CD4-positive, alpha-beta T cell (primary cell): ENCODE results near the gene POLRMT. TPM values are rescaled to one million over a fixed set of nuclear protein-coding genes. Genes with fewer than 3 reads are reported as not detected.

ENCODE experiments used
- ATAC-seq: fragments of 200-7000 bp; cut with Tn5 transposase; one replicate; pipeline ENCODE4 v1.10.0; 2022; ENCODE audit warnings: mild to moderate bottlenecking; ENCODE audit not compliant: poor library complexity
- CTCF ChIA-PET: fragments of 350-600 bp; sonication (Branson Sonifier 250); formaldehyde crosslinking; loops from one replicate; lab custom pipeline; 2021; ENCODE audit warnings: antibody characterized with exemption, inconsistent platforms; lab: Charles Lee
- POLR2A ChIA-PET: fragments of 350-600 bp; sonication (Branson Sonifier 250); formaldehyde crosslinking; loops from one replicate; lab custom pipeline; 2021; ENCODE audit warnings: antibody characterized with exemption, inconsistent platforms; lab: Charles Lee
- DNase-seq, 14 experiments: peaks; one replicate each; pipeline ENCODE4 v3.0.0-alpha.2; 2013 to 2020; ENCODE audit warnings: mixed read lengths in 2 of 14
- H3K27ac ChIP-seq, 2 donors: one replicate each; pipeline versions ENCODE4 v1.5.1 to v1.7.0; 2013; ENCODE audit warnings: low read length in 2 of 2, low read depth in 1 of 2, mild to moderate bottlenecking in 1 of 2
- H3K27me3 ChIP-seq, 2 experiments: 1 replicate in 1 of 2; 2 replicates in 1 of 2; pipeline versions ENCODE4 v1.6.1 to v1.7.0; 2013; ENCODE audit warnings: low read length in 2 of 2, control low read depth in 1 of 2, mild to moderate bottlenecking in 1 of 2, moderate library complexity in 1 of 2; ENCODE audit not compliant: insufficient read depth in 2 of 2, control insufficient read depth in 1 of 2
- H3K36me3 ChIP-seq: one replicate; pipeline ENCODE4 v1.6.1; 2013; ENCODE audit warnings: low read length, control low read depth; ENCODE audit not compliant: insufficient read depth
- H3K4me1 ChIP-seq: one replicate; pipeline ENCODE4 v1.6.1; 2013; ENCODE audit warnings: low read length, control low read depth; ENCODE audit not compliant: insufficient read depth
- H3K4me3 ChIP-seq: one replicate; pipeline ENCODE4 v1.5.1; 2013; ENCODE audit warnings: mild to moderate bottlenecking, low read length, moderate library complexity
- H3K9me3 ChIP-seq, 2 experiments: 1 replicate in 1 of 2; 2 replicates in 1 of 2; pipeline versions ENCODE4 v1.6.1 to v1.7.0; 2013; ENCODE audit warnings: low read length in 2 of 2, mild to moderate bottlenecking in 2 of 2, control low read depth in 1 of 2, moderate library complexity in 1 of 2; ENCODE audit not compliant: control insufficient read depth in 1 of 2, insufficient read depth in 1 of 2
- H3K27ac Mint-ChIP-seq: one replicate; pipeline ENCODE4 v1.8.0; 2020; ENCODE audit warnings: mixed read lengths
- H3K27me3 Mint-ChIP-seq: one replicate; pipeline ENCODE4 v1.8.0; 2021; ENCODE audit warnings: mixed read lengths
- H3K36me3 Mint-ChIP-seq: one replicate; pipeline ENCODE4 v1.8.0; 2021; ENCODE audit warnings: low read depth, mixed read lengths
- H3K4me1 Mint-ChIP-seq: one replicate; pipeline ENCODE4 v1.8.0; 2021; ENCODE audit warnings: low read depth, mixed read lengths
- H3K4me3 Mint-ChIP-seq: one replicate; pipeline ENCODE4 v1.8.0; 2020; ENCODE audit warnings: mild to moderate bottlenecking, mixed read lengths
- H3K9me3 Mint-ChIP-seq: one replicate; pipeline ENCODE4 v1.8.0; 2020; ENCODE audit warnings: mixed read lengths
- CTCF ChIP-seq: fragments of 200-600 bp; IDR thresholded peaks from one replicate; pipeline ENCODE4 v1.8.0; 2022; ENCODE audit warnings: antibody characterized with exemption, mild to moderate bottlenecking
- intact Hi-C, 2 experiments: fragments of 100-400 bp; cut with DNase I in 1 of 2; cut with micrococcal nuclease in 1 of 2; formaldehyde crosslinking; loops; one replicate each; pipeline versions ENCODE4 v1.15.1 to v1.9.0; 2023 to 2025; cut with DNase I, micrococcal nuclease
- total RNA-seq, 174 experiments: library from RNA in 2 of 174; stranded (reverse) in 2 of 174; gene quantifications; one replicate each; pipeline ENCODE4 v1.2.3 and lab custom pipeline; 2021 to 2026

Gene POLRMT
- total RNA-seq, 2 experiments from 2014 or later, result 54.4 to 56.2 TPM

GRCh38 chr19:584240-585001 is 48.9 kb downstream of the POLRMT start:
- H3K4me3 Mint-ChIP-seq, result no peak overlapping the region
- peaks cover 4% of the 10 kb centered on the region for H3K36me3 Mint-ChIP-seq
- intact Hi-C loops, result loop anchor here (1.0 to 5.0 kb wide), 2 partner anchors 78 to 150 kb away; partner anchors contain the start of gene RNF126 (in 1 of the 2)
- POLR2A ChIA-PET, result interaction anchor here (0.6 to 1.5 kb wide), 4 partner anchors 12 to 79 kb away, joined by 3 to 6 read pairs (median 3); partner anchors contain the start of genes BSG and RNF126
- peaks cover 35% of the 10 kb centered on the region for H3K36me3 ChIP-seq
- H3K27ac Mint-ChIP-seq, result no peak overlapping the region
- no peak overlapping the region for H3K27ac ChIP-seq
- no peaks in the 10 kb centered on the region for H3K9me3 Mint-ChIP-seq
- H3K4me3 ChIP-seq, result no peak overlapping the region
- H3K4me1 ChIP-seq, result peaks cover 23% of the 10 kb centered on the region
- peaks cover 5% of the 10 kb centered on the region for H3K4me1 Mint-ChIP-seq
- ATAC-seq (peak; percentile 69), DNase-seq (peak; percentile 47 to 83 (median 63))
- peak; percentile 93 for TF ChIP-seq CTCF
- H3K27me3 Mint-ChIP-seq, result peaks cover 19% of the 10 kb centered on the region
- H3K27me3 ChIP-seq, result peaks cover 14 to 15% of the 10 kb centered on the region in 2 experiments
- peaks cover 0 to 18% of the 10 kb centered on the region in 2 experiments for H3K9me3 ChIP-seq
- CTCF ChIA-PET, result interaction anchor here (0.5 to 2.0 kb wide), 26 partner anchors 8 to 654 kb away, joined by 3 to 25 read pairs (median 3); partner anchors contain the start of genes BSG, CDC34, PALM and RNF126

DNA sequence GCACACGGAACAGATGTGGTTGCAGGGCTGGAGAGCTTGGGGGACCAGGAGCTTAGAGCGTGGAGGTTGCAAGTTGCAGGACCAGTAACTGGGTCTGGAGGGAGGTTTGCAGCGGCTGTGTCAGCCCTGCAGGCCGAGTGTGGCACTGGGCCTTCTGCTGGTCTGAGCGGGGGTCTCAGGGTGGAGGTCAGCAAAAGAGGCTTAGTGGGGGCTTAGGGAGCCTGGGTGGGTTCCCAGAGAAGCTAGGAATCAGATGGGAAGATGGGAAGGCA is 49.4 kb downstream of the POLRMT start:
- POLR2A ChIA-PET, result interaction anchor here (0.6 to 1.5 kb wide), 3 partner anchors 12 to 53 kb away, joined by 3 to 6 read pairs (median 3); partner anchors contain the start of gene BSG
- H3K4me1 Mint-ChIP-seq, result peaks cover 5% of the 10 kb centered on the region
- no peak overlapping the region for H3K27ac Mint-ChIP-seq

More for the DNA sequence above, 49.4 kb downstream of the POLRMT start:
- intact Hi-C loops, result loop anchor here (1.0 kb wide), 1 partner anchor 150 kb away; no protein-coding TSS in a partner anchor
- Mint-ChIP-seq H3K9me3 (no peaks in the 10 kb centered on the region), H3K27me3 (peaks cover 15% of the 10 kb centered on the region), H3K4me3 (no peak overlapping the region), H3K36me3 (peaks cover 4% of the 10 kb centered on the region)
- TF ChIP-seq CTCF, result no peak
- Histone ChIP-seq H3K4me1 (peaks cover 18% of the 10 kb centered on the region), H3K9me3 (peaks cover 0 to 15% of the 10 kb centered on the region in 2 experiments), H3K27me3 (peaks cover 9 to 11% of the 10 kb centered on the region in 2 experiments), H3K36me3 (peaks cover 40% of the 10 kb centered on the region), H3K4me3 (no peak overlapping the region), H3K27ac (no peak overlapping the region)
- CTCF ChIA-PET, result interaction anchor here (0.5 to 2.0 kb wide), 25 partner anchors 7 to 365 kb away, joined by 3 to 25 read pairs (median 3); partner anchors contain the start of genes BSG, CDC34, PALM and RNF126
- no peak for ATAC-seq
- DNase-seq, result no peak
